ENCODE measurements around the gene BCL2.
"Not testable (repeated sequence)": the region's sequence is repeated elsewhere in the genome, so short reads cannot be mapped to it uniquely, and the experiment has no call there.

Gene BCL2

DNA sequence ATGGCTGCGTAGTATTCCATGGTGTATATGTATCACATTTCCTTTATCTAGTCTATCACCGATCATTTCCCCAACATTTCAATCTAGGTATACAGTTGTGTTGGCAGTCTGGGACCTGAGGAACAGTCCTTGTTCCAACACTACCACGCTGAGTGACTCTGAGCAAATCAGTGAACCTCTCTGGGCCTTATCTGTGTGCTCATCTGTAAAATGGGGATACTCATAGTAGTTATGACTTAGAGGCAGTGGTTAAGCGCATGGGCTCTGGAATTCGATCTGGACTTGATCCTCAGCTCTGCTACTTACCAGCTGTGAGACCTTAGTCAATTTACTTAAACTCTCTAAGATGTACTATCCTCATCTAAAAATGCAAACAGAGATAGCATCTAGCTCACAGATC is 85.1 kb downstream of the BCL2 start:
- no peak for DNase-seq (ENCODE audit: low read depth)

DNA sequence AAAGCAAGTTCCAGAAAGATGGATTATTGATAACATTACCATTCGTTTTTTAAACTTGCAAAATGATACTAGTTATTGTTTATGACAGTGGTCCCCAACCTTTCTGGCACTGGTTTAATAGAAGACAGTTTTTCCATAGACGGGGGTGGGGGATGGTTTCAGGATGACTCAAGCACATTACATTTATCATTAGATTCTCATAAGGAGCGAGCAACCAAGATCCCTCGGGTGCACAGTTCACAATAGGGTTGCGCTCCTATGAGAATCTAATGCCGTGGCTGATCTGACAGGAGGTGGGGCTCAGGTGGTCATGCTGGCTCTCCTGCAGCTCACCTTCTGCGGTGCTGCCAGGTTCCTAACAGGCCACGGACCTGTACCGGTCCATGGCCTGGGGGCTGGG is 86.2 kb downstream of the BCL2 start:
- peak; percentile 44 for DNase-seq (ENCODE audit: low read depth)

- no peak for DNase-seq (ENCODE audit: low read depth)
These were observed 86.7 kb downstream of the BCL2 start for GRCh38 chr18:63232826-63233225.

GRCh38 chr18:63229971-63230370 is 89.6 kb downstream of the BCL2 start:
- DNase-seq (ENCODE audit: low read depth), result no peak

GRCh38 chr18:63225434-63225833 is 94.1 kb downstream of the BCL2 start:
- no peak for DNase-seq (ENCODE audit: low read depth)

DNA sequence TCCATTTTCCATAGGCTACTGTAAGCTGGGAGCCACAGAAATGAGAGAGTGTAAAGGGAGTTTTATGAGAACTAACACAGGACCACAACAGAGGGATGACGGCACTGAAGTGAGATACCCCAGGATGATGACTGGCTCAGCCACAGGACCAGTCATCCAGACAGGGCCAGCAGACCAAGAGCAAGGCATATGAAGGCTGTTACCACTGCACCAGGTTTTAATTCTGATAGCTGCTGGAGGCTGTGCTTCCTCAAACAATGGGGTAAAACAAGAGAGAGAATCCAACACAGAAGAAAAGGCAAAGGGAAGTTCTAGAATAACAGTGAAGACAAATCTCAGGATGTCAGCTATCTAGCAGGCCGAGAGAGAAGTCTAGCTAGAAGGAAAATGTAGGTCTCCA is 94.9 kb downstream of the BCL2 start:
- peak; percentile 38 for DNase-seq (ENCODE audit: low read depth)

DNA sequence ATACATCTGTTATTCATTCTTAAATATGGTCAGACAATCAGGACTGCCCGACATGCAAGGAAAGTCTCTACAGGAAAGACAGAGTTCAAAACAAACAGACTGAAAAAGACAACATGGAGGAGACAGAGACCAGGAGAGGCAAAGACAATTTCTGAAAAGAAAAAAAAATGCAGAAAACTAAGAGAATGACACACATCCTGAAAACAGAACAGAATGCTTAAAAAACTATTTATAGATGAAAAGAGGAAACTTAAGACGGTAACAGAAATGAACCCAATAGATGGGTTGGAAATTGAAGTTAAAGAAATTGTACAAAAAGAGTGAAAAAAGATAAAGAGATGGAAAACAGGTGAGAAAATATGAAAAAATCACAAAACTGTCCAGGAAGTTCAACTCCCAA is 95.7 kb downstream of the BCL2 start:
- no peak for DNase-seq (ENCODE audit: low read depth)

GRCh38 chr18:63220903-63221302 is 98.7 kb downstream of the BCL2 start:
- DNase-seq (ENCODE audit: low read depth), result no peak

GRCh38 chr18:63218472-63218871 is 101.1 kb downstream of the BCL2 start:
- DNase-seq (ENCODE audit: low read depth), result no peak

GRCh38 chr18:63216516-63217311 is 102.9 kb downstream of the BCL2 start:
- DNase-seq (ENCODE audit: low read depth), result no peak

GRCh38 chr18:63213936-63214671 is 105.5 kb downstream of the BCL2 start:
- no peak for DNase-seq (ENCODE audit: low read depth)

- DNase-seq (ENCODE audit: low read depth), result no peak
These were observed 106.2 kb downstream of the BCL2 start for GRCh38 chr18:63213331-63213900.

DNA sequence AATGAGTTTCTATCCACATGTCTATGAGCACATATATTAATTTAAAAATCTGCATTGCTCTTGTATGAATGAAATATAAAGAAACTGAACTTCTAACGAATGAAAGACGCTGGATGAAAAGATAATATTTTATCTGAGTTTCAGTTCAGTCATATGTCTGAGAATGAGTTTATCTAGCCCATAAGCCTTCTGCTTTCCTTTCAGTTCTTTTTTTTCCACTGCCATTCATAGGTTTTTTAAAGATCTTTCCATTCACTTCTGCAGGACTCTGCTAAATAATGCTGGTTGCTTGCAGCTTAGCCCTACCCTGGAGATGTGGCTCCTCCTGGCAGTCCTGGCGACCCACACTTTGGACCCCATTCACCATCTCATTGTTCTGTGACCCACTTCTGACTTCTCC is 109.0 kb downstream of the BCL2 start:
- DNase-seq (ENCODE audit: low read depth), result no peak

GRCh38 chr18:63208676-63209075 is 110.9 kb downstream of the BCL2 start:
- no peak for DNase-seq (ENCODE audit: low read depth)

GRCh38 chr18:63207835-63208234 is 111.7 kb downstream of the BCL2 start:
- no peak for DNase-seq (ENCODE audit: low read depth)

DNA sequence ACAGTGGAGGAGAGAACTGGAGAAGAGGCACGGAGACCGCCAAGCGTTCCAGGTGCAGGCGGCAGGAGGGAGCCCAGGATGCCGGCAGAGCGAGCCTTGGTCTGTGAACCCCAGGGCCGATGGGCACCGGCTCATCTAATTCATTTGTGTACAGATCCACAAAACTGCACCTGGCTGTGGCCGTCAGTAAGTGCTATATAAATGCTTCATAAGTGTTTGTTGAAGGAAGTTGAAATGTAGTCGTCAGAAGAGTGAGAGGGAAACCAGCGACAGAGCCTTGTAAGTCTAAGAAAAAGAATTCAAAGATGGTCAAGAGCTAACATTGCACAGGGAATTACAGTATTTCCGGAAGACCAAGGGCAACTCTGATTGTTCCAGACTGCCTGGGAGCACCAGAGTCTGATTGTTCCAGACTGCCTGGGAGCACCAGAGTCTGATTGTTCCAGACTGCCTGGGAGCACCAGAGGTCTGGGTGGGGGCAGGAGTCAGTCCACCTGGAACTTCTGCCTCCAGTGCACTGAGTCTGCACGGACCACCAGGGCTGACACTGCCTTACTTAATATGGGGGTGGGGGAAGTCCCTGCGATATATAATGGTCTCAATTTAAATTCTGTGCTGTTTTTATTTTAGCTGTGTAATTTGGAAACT is 112.3 kb downstream of the BCL2 start:
- no peak for DNase-seq (ENCODE audit: low read depth)

- DNase-seq (ENCODE audit: low read depth), result no peak
These were observed 113.0 kb downstream of the BCL2 start for GRCh38 chr18:63206433-63207142.

- no peak for DNase-seq (ENCODE audit: low read depth)
These were observed 113.7 kb downstream of the BCL2 start for GRCh38 chr18:63205791-63206252.

DNA sequence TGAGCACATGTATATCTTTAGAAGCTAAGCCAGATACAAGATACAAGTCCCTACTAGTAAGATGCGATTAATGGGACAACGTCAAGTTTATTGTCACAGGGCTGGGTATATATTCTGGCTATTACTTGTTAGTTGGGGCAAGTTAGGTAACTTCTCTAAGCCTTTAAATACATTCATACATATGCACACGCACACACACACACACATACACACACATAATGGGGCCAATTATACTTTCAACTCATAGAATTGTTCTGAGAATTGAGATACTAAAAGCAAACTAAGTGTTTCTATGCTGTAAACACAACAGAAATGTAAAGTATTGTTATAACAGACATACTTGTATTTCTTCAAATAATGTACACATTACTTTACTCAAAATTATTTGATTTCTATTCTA is 116.1 kb downstream of the BCL2 start:
- no peak for DNase-seq (ENCODE audit: low read depth)

- no peak for DNase-seq (ENCODE audit: low read depth)
These were observed 116.7 kb downstream of the BCL2 start for GRCh38 chr18:63202828-63203227.

DNA sequence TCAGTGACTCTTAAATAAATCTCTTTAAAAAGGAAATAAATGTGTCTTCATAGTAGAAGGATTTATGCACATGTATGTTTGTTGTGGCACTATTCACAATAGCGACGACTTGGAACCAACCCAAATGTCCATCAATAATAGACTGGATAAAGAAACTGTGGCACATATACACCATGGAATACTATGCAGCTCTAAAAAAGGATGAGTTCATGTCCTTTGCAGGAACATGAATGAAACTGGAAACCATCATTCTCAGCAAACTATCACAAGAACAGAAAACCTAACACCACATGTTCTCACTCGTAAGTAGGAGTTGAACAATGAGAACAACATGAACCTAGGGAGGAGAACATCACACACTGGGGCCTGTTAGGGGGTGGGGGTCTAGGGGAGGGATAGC is 118.1 kb downstream of the BCL2 start:
- DNase-seq (ENCODE audit: low read depth), result not testable (repeated sequence)

- no peak for DNase-seq (ENCODE audit: low read depth)
These were observed 119.8 kb downstream of the BCL2 start for GRCh38 chr18:63199743-63200241.

All from activated T-cell treated with anti-CD3 and anti-CD28 coated beads for 24 hours (primary cell).